ENCODE results near the gene COL17A1.

Gene COL17A1

GRCh38 chr10:103998805-103999204 lies 86.9 kb downstream of the COL17A1 start:
- Histone ChIP-seq H3K27ac (ENCODE audit: low read length) (no peak overlapping the region), H3K9ac (ENCODE audit: low read length) (no peak overlapping the region), H3K27me3 (ENCODE audit: low read depth, low read length) (no peaks in the 10 kb centered on the region), H4K20me1 (ENCODE audit: insufficient read depth, low read length) (no peaks in the 10 kb centered on the region; the same call in 1 of the 2 replicates), H2AFZ (ENCODE audit: low read depth, low read length) (no peak overlapping the region), H3K9me3 (ENCODE audit: insufficient read depth, low read length) (no peaks in the 10 kb centered on the region), H3K4me3 (ENCODE audit: low read length) (no peak overlapping the region), H3K4me2 (ENCODE audit: low read length) (no peak overlapping the region), H3K36me3 (replicated peaks; ENCODE audit: low read depth, low read length) (peaks cover 2% of the 10 kb centered on the region), H3K79me2 (ENCODE audit: low read length) (no peaks in the 10 kb centered on the region), H3K4me1 (ENCODE audit: low read length) (no peaks in the 10 kb centered on the region)
- TF ChIP-seq EZH2phosphoT487 (IDR thresholded peaks at IDR 0.05; ENCODE audit: low read depth): no peak
- TF ChIP-seq, protein P1, sequence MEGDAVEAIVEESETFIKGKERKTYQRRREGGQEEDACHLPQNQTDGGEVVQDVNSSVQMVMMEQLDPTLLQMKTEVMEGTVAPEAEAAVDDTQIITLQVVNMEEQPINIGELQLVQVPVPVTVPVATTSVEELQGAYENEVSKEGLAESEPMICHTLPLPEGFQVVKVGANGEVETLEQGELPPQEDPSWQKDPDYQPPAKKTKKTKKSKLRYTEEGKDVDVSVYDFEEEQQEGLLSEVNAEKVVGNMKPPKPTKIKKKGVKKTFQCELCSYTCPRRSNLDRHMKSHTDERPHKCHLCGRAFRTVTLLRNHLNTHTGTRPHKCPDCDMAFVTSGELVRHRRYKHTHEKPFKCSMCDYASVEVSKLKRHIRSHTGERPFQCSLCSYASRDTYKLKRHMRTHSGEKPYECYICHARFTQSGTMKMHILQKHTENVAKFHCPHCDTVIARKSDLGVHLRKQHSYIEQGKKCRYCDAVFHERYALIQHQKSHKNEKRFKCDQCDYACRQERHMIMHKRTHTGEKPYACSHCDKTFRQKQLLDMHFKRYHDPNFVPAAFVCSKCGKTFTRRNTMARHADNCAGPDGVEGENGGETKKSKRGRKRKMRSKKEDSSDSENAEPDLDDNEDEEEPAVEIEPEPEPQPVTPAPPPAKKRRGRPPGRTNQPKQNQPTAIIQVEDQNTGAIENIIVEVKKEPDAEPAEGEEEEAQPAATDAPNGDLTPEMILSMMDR (IDR thresholded peaks at IDR 0.05; ENCODE audit: low read depth, low read length): no peak

GRCh38 chr10:103995134-103995533 lies 90.5 kb downstream of the COL17A1 start:
- H3K79me2 ChIP-seq (ENCODE audit: low read length): no peaks in the 10 kb centered on the region
- no peak overlapping the region for H2AFZ ChIP-seq (ENCODE audit: low read depth, low read length)
- H3K9me3 ChIP-seq (ENCODE audit: insufficient read depth, low read length): no peaks in the 10 kb centered on the region
- H4K20me1 ChIP-seq (ENCODE audit: insufficient read depth, low read length): no peaks in the 10 kb centered on the region; the same call in 1 of the 2 replicates
- no peaks in the 10 kb centered on the region for H3K4me1 ChIP-seq (ENCODE audit: low read length)
- H3K36me3 ChIP-seq (replicated peaks; ENCODE audit: low read depth, low read length): no peaks in the 10 kb centered on the region
- H3K27ac ChIP-seq (ENCODE audit: low read length): no peak overlapping the region
- no peak overlapping the region for H3K4me2 ChIP-seq (ENCODE audit: low read length)
- no peak overlapping the region for H3K9ac ChIP-seq (ENCODE audit: low read length)
- TF ChIP-seq, protein P1 (IDR thresholded peaks at IDR 0.05; ENCODE audit: low read depth, low read length): no peak
- TF ChIP-seq EZH2phosphoT487 (IDR thresholded peaks at IDR 0.05; ENCODE audit: low read depth): no peak
- no peaks in the 10 kb centered on the region for H3K27me3 ChIP-seq (ENCODE audit: low read depth, low read length)
- no peak overlapping the region for H3K4me3 ChIP-seq (ENCODE audit: low read length)

DNA sequence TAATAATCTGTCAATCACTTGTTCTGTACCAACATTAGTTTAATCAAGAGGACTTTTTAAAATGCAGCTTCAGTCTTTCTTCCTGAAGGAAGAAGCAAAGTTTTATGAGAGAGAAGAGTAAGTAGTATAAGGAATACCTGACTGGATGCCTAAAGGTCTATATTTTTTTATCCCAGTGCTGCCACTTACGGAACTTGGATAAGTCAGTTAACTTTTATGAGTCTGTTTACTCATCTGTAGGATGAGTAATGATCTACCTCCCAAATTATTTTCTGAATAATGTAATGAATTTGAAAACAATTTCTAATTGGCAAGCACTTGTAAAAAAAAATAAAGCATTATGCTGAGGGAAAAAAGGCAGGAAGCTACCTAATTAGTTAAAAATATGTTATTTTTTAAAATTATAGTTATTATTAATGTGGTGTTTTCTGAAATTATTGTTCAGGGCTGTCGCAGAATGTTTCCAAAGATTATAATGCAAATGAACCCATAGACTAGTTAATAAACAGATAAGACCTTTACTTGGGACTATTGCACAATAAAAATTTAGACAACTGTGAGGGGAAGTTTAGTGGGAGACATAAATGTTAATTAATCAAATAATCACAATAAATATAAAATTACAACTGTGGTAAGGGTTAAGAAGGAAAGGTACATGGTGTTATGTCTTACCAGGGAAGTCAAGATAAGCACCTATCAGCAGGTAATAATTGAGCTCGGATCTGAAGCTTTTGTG lies 94.1 kb downstream of the COL17A1 start:
- Histone ChIP-seq H4K20me1 (ENCODE audit: insufficient read depth, low read length) (peaks cover 4% of the 10 kb centered on the region; the same call in 1 of the 2 replicates), H3K27ac (ENCODE audit: low read length) (no peak overlapping the region), H3K36me3 (replicated peaks; ENCODE audit: low read depth, low read length) (no peaks in the 10 kb centered on the region), H3K27me3 (ENCODE audit: low read depth, low read length) (no peaks in the 10 kb centered on the region), H3K4me3 (ENCODE audit: low read length) (no peak overlapping the region), H3K9ac (ENCODE audit: low read length) (no peak overlapping the region), H3K9me3 (ENCODE audit: insufficient read depth, low read length) (no peaks in the 10 kb centered on the region), H3K4me2 (ENCODE audit: low read length) (no peak overlapping the region), H2AFZ (ENCODE audit: low read depth, low read length) (no peak overlapping the region), H3K4me1 (ENCODE audit: low read length) (no peaks in the 10 kb centered on the region), H3K79me2 (ENCODE audit: low read length) (no peaks in the 10 kb centered on the region)
- TF ChIP-seq EZH2phosphoT487 (IDR thresholded peaks at IDR 0.05; ENCODE audit: low read depth): no peak
- TF ChIP-seq, protein P1 (IDR thresholded peaks at IDR 0.05; ENCODE audit: low read depth, low read length): no peak

GRCh38 chr10:103990531-103990930 lies 95.1 kb downstream of the COL17A1 start:
- Histone ChIP-seq H3K4me1 (ENCODE audit: low read length) (no peaks in the 10 kb centered on the region), H3K4me2 (ENCODE audit: low read length) (no peak overlapping the region), H2AFZ (ENCODE audit: low read depth, low read length) (no peak overlapping the region), H3K27me3 (ENCODE audit: low read depth, low read length) (no peaks in the 10 kb centered on the region), H3K9ac (ENCODE audit: low read length) (no peak overlapping the region), H3K79me2 (ENCODE audit: low read length) (peaks cover 3% of the 10 kb centered on the region; the same call in 1 of the 2 replicates), H3K9me3 (ENCODE audit: insufficient read depth, low read length) (no peaks in the 10 kb centered on the region), H3K4me3 (ENCODE audit: low read length) (no peak overlapping the region), H3K27ac (ENCODE audit: low read length) (no peak overlapping the region), H4K20me1 (ENCODE audit: insufficient read depth, low read length) (peaks cover 4% of the 10 kb centered on the region; the same call in 1 of the 2 replicates), H3K36me3 (replicated peaks; ENCODE audit: low read depth, low read length) (no peaks in the 10 kb centered on the region)
- TF ChIP-seq, protein P1 (IDR thresholded peaks at IDR 0.05; ENCODE audit: low read depth, low read length): no peak
- no peak for TF ChIP-seq EZH2phosphoT487 (IDR thresholded peaks at IDR 0.05; ENCODE audit: low read depth)

Measured in OCI-LY3 (cell line).